ENCODE results near the gene CAMSAP3.

CAMSAP3 gene

GRCh38 chr19:7632340-7633203, 36.9 kb downstream of the CAMSAP3 start:
- no peak for DNase-seq (ENCODE audit: low read depth)

- DNase-seq (ENCODE audit: low read depth): no peak
Measured at GRCh38 chr19:7633698-7634097, 38.0 kb downstream of the CAMSAP3 start, which contains the start of gene PCP2. PCP2 (minus strand) TSS chr19:7633719; CDS start chr19:7633457, 262 bp downstream.

GRCh38 chr19:7635670-7636069, 40.0 kb downstream of the CAMSAP3 start:
- no peak for DNase-seq (ENCODE audit: low read depth)

- no peak for DNase-seq (ENCODE audit: low read depth)
Measured at GRCh38 chr19:7636317-7636690, 40.6 kb downstream of the CAMSAP3 start.

- DNase-seq (ENCODE audit: low read depth): peak; percentile 31
Measured at GRCh38 chr19:7636691-7637373, 41.2 kb downstream of the CAMSAP3 start, which contains the start of gene STXBP2. STXBP2 (plus strand) TSS chr19:7637110; CDS start chr19:7637150, 40 bp downstream.

GRCh38 chr19:7637374-7638256, 42.0 kb downstream of the CAMSAP3 start:
- peak; percentile 28 for DNase-seq (ENCODE audit: low read depth)

GRCh38 chr19:7638802-7639465, 43.3 kb downstream of the CAMSAP3 start:
- no peak for DNase-seq (ENCODE audit: low read depth)

- no peak for DNase-seq (ENCODE audit: low read depth)
Measured at GRCh38 chr19:7639863-7640348, 44.2 kb downstream of the CAMSAP3 start.

- DNase-seq (ENCODE audit: low read depth): no peak
Measured at GRCh38 chr19:7640803-7641202, 45.1 kb downstream of the CAMSAP3 start.

GRCh38 chr19:7641290-7642276, 45.9 kb downstream of the CAMSAP3 start:
- no peak for DNase-seq (ENCODE audit: low read depth)

GRCh38 chr19:7642295-7643030, 46.8 kb downstream of the CAMSAP3 start:
- no peak for DNase-seq (ENCODE audit: low read depth)

- DNase-seq (ENCODE audit: low read depth): no peak
Measured at GRCh38 chr19:7643031-7643415, 47.4 kb downstream of the CAMSAP3 start.

- DNase-seq (ENCODE audit: low read depth): peak; percentile 12
Measured at GRCh38 chr19:7643629-7644549, 48.2 kb downstream of the CAMSAP3 start.

- DNase-seq (ENCODE audit: low read depth): no peak
Measured at GRCh38 chr19:7644550-7644877, 48.9 kb downstream of the CAMSAP3 start.

- DNase-seq (ENCODE audit: low read depth): no peak
Measured at GRCh38 chr19:7645163-7645562, 49.5 kb downstream of the CAMSAP3 start.

- DNase-seq (ENCODE audit: low read depth): no peak
Measured at GRCh38 chr19:7645656-7646425, 50.2 kb downstream of the CAMSAP3 start.

GRCh38 chr19:7646426-7646700, 50.7 kb downstream of the CAMSAP3 start:
- DNase-seq (ENCODE audit: low read depth): no peak

GRCh38 chr19:7647156-7647555, 51.5 kb downstream of the CAMSAP3 start:
- no peak for DNase-seq (ENCODE audit: low read depth)

Measured in iris pigment epithelial cell (primary cell).